RPMI7951 (cell line): Measurements from ENCODE around the gene COL6A3. TPM values are rescaled to one million over a fixed set of nuclear protein-coding genes. Genes with fewer than 3 reads are reported as not detected.

Experiments used
- DNase-seq: peaks from one replicate; pipeline ENCODE4 v3.0.0-alpha.2; 2012; ENCODE audit warnings: low read depth
- total RNA-seq: library from RNA; depleted of rRNA; stranded (reverse); fragments of >200 nt; shearing (Covaris generic); gene quantifications from 2 replicates; pipeline ENCODE4 v1.2.3, GENCODE V29; 2014

COL6A3 gene
- total RNA-seq, 1 experiment from 2014 or later: 3.6 TPM

DNA sequence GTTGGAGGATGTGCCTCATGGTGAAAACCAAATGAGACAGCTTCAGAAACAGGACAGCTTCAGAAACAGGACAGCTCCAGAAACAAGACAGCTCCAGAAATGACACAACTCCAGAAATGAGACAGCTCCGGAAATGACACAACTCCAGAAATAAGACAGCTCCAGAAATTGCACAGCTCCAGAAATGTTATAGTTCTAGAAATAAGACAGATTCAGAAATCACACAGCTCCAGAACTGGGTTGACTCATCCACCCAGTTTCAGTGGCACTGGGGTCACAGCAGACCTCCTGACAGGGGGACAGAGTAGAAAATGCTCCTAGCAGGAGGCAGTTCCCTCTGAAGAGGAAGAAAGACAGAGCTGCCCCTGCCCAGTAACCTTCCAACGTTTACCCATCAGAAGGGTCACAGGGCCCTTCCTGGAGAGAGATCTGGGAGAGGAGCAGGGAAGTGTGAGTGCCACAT lies 26.9 kb upstream of the COL6A3 start:
- peak; percentile 59 for DNase-seq

DNA sequence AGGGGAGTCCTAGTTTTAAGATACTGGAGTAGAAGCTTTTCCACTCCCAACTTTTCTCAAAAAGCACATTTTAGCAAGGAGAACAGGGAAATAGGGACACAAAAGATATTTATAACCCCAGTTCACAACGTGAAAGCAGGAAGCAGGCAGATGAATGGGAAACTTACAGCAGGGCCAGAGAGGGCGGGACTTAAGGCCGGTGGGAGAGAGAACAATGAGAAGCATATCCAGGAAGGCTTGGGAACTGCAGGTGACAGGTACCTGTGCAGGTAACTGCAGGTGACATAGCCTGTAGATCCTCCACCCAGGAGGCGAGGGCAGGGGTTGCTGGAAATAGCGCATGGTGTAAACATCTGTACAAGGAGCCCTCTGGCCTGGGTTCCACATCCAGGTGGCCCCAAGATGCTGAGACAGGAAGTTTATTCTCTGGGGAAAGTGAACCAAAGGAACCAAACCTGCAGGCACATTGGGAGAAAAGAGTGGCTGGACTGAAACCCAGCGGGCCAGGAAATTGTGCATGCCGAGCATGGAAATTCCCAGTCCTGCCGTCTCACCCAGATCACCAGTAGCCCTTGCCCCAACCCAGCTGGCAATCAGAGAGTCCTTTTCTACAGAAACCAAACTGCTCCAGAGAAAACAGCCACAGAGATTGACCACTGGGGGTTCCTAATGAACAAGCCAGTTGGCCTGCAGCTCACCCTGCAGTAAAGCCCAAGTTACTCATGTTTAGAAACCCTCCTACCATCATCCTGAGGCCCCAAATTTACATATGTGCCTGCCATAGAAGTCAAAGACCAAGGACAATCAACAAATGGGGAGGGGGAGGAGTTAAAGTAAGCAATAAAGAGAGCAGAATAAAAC lies 24.3 kb upstream of the COL6A3 start:
- DNase-seq: peak; percentile 86

DNA sequence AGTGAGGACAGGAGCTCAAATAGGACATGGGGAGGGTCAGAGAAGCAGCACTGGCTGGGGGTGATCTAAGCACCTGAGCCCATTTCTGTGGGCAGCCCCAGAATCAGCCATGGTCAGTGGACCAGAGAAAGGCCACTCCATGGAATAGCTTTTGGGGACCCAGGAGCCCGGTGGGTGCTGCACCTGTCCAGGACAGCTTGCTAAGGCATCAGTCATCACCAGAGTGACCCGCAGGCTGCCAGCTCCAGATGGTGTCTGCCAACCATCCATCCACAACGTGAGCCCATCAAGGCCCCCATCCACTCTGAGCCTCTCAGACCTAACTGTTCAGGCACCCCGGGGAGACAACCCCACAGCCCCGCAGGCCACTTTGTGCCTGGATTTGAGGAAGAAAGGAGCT lies 23.6 kb upstream of the COL6A3 start:
- DNase-seq: no peak

DNA sequence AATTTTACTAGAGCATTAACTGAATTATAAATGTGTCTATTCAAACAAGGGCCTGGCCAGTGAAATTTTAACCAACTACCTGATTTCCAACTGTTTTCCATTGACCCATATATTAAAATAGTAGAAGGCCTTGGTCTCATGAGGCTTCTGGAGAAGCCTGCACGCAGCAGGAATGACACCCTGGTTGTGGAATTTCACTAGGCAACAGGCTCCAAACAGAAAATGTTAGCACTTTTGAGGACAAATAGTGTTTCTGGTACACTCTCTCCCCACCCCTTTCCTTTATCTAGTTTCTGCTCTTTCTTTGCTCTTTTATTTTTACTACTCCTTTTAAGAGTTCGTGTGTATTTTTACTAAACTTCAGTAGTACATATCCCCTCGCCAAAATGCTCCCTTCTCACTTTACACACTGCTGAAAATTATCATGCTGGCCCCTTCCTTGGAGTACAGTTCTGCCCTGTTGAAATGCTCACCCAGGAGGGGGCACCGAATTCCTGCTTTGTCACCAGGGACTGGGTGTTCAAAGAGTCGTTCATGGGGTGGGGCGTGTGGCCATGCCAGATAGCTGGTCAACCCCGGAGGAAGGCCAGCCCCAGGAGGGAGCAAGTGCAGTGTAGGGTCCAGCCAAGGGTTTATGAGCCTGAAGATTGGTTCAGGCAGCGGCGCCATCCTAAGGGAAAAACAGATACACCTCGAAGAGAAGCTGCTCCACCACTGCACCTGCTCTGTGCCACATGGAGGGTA lies 22.1 kb upstream of the COL6A3 start:
- peak; percentile 81 for DNase-seq

DNA sequence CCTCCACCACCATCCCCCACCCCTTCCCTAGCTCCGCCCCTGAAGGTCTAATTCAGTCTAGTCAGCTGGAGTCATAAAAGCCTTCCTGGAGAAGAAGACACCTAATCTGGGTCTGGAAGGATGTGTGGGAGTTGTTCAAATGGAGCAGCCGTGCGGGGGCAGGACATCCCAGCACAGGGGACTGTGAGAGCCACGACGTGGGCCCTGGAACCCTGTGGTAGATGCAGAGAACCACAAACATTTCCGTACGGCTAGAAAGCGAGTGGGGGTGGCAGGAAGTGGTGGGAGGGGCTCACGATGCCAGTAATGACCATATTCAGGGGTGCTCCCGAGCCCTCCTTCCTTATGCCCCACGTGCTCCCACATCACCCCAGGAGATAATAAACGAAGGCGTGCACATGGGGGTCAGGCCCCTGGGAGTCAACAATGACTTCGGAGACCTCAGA lies 20.9 kb upstream of the COL6A3 start:
- peak; percentile 92 for DNase-seq

DNA sequence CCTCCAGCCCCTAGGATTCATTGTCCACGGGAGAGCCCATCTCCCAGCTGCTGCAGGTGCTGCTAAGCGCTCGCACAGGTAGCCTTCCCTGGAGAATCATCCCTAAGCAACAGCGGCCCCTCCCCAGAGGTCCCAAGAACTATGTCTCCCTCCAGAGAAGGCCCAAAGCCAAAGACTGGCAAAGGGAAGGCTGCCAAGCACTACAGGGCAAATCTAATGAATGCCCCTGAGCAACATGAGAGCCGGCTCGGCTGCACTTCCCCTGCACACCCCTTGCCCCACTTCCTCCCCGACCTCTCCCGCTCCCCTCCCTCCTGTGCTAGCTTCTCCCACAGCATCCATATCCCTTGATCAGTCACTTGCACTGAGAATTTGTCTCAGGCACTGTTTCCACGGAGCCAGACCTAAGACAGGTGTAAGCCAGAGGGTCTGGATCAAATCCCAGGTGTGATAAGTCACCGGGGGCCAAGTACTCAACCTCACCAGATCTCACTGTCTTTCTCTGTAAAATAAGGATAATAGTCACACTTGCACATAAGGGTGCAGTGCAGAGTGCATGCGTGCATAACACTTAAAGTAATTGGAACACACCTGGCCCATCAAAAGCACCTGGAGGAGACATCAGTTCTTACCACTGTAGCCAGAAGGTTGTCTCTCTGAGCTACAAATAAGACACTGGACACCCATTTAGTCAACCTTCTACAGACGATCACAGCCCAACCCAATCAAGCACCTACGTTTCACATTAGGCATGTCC lies 20.1 kb upstream of the COL6A3 start:
- no peak for DNase-seq

DNA sequence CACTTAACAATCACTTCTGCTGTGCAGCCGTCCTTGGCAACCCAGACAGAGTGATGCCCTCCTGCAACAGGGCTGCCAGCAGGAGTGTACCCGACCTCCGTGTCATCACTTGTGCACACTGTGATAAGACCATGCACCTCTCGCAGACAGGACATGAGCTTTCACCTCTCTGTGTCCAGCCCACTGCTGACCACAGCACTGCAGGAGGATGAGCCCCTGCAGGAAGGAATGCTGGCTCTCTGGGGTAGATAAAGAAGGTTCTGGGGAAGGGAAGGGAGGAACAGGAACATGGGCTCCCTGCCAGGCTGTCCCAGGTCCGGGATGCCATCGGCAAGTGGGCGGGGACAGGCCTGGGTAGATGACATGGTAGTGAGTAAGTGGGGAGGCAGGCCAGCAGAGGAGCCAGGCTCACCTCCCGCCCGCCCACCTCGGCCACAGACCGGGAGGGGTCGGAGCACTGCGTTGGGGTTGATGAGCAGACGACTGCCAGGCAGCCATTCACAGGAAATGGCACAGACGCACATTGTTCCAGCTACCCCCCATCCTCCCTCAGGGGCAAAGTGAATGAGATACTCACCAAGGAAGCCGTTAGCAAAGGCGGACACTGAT lies 18.6 kb upstream of the COL6A3 start:
- peak; percentile 100 for DNase-seq

DNA sequence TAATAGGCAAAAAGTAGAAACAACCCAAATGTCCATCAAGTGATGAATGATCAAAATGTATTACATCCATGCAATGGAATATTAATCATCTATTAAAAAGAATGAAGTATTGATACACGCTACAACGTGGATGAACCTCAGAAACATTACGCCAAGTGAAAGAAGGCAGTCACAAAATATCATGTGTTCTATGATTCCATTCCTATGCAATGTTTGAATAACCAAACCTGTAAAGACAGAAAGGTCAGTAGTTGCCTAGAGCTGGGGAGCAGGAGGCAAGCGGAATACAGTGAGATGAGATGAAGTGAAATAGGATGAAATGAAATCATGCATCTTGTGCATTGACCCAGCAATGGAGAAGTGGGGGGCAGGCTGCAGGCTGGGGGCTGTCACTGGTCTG lies 17.9 kb upstream of the COL6A3 start:
- no peak for DNase-seq

DNA sequence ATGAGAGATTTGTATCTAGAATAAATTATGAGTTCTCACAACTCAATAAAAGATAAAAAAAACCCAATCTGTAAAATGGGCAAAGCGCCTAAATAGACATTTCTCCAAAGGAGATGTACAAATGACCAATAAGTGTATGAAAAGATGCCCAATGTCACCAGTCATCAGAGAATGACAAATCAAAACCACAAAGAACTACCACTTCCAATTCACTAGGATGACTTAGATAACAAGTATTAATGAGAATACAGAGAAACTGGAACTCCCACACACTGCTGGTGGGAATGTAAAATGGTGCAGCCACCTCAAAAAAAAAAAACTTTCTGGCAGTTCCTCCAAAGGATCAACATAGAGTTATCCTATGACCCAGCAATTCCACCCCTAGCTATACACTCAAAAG lies 17.4 kb upstream of the COL6A3 start:
- peak; percentile 96 for DNase-seq

DNA sequence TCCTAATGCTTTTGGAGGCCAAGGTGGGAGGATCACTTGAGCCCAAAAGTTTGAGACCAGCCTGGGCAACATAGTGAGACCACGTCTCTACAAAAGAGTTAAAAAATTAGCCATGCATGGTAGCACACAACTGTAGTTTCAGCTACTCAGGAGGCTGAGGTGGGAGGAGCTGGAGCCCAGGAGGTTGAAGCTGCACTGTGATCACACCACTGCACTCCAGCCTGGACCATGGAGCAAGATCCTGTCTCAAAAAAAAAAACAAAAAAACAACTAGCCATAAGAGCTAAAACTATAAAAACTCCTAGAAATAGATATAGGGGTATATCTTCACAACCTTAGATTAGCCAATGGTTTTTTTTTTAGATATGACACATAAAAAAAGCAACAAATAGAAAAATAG lies 16.9 kb upstream of the COL6A3 start:
- peak; percentile 38 for DNase-seq

DNA sequence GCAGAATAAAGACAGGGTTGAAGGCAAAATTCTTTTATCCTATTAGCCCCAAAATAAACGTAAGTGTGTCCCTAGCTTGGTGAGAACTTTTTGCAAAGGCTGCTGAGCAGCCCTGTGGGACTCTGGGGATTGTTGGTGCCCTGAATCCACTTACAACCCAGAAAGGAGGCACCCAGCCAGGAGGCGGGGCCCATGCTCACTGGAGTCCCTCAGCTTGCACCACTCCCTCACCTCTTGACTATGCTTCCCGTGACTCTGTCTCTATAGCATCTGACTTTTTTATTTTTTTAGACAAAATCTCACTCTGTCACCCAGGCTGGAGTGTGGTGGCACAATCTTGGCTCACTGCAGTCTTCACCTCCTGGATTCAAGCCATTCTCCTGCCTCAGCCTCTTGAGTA lies 15.8 kb upstream of the COL6A3 start:
- DNase-seq: peak; percentile 59

DNA sequence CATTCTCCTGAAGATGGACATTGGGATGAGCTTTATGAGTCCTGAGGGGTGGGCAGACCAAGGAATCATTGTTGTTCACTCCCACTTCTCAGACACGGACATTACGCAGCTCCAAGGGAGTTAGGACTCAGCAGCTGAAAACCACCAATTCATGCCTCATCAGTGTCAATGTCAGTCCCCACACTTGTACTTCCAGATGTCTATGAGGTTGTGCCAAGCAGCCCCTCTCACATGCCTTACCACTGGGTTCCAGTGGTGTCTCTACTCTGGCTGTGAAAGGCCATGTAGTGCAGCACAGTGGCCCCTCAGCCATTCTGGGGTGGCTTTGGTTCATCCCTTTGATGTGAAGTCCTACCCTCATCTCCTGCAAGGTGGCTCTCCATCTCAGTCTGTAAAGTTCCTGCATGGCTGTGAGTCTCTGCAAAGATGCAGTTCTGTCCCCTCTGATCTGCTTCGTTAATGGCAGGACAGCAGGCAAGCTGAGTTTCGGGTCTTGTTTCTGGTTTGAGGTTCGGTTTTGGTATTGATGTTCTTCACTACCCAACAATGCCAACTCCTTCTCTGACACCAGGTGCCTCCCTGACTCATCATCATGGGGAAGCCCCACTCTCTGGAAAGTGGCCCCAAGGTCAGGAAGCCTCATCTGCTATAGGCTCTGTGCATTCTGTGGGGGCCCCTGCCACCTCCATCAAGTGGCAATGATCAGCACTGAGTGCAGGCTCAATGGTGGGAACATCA lies 14.0 kb upstream of the COL6A3 start:
- no peak for DNase-seq

DNA sequence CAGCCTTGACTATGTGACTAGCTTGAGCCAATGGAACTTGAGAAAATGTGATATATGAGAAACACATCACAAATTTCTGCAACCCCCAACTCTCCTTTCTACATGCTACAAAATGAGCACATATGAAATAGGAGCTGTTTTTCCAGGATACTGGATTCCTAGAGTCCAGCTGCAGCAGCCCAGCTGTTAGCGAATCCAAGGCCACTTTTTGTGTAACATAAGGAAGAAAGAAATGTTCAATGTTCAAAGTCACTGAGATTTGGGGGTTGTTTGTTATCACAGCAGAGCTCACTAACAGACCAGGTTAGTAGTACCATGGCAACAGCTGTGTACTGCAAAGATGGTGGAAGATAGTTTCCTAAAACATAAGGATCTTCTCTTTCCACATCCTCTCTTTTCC lies 12.6 kb upstream of the COL6A3 start:
- no peak for DNase-seq

DNA sequence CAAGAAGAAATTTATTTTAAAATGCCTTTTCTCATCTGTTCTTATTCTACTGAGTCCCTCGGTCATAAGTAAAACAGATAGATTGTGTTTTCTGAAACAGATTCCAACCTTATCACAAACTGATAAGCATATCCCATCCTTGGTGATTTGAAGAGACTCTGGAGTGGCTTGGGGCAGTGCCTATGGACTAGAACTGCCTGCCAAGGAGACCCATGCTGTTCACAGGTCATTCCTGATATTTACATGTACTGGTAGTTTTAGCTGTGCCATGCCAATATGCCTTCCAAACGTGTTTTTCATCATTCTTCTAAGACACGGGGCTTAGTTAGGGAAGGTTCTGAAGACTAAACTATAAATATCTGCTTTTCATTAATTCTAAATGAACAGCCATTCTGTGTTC lies 11.4 kb upstream of the COL6A3 start:
- no peak for DNase-seq

DNA sequence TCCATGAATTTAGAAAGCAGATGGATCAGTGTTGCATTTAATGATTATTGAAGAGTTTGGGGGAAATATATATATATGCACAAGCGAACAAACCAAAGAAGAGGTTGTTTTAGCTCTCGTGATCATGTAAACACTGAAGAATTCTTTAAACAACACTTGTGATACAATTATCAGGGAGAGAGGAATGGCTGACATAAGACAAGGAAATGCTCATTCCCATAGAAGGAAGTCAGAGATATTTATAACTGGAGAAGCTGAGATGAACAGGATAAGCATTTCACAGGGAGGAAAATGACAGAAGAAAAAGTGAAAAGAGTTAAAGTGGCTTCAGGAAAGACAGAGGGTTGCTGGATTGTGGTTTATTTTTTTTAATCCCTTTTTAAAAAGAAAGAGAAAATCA lies 10.6 kb upstream of the COL6A3 start:
- DNase-seq: no peak

DNA sequence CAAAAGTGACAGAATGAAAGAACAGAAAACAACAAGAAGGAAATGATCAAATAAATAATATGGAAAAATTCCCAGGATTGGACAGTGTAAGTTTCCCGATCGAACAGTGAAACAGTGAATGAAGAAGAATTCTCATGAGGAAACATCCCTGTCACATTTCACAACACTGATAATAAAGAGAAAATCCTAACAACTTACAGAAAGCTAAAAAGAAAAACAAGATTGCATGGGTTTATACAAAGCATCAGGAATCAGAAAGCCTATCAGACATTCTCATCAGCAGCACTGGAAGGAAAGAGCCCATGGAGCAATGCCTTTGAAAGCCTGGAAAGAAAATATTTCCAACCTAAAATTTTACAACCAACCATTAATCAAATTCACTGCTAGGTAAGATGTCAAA lies 9.9 kb upstream of the COL6A3 start:
- DNase-seq: no peak

DNA sequence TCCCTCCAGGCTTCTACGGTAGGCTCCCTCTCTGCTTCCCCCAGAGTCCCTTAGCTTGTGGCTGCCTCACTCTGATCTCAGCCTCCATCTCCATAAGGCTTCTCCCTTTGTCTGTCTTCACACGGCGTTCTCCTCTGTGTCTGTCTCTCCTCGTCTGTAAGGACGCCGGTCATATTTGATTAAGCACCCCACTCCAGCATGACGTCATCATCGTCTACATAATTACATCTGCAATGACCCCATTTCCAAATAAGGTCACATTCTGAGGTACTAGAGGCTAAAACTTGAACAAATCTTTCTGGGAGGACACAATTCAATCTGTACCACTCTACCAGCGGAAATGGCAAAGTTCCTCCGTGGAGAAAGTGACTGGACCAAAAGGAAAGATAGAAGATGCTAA lies 8.3 kb upstream of the COL6A3 start:
- DNase-seq: no peak

DNA sequence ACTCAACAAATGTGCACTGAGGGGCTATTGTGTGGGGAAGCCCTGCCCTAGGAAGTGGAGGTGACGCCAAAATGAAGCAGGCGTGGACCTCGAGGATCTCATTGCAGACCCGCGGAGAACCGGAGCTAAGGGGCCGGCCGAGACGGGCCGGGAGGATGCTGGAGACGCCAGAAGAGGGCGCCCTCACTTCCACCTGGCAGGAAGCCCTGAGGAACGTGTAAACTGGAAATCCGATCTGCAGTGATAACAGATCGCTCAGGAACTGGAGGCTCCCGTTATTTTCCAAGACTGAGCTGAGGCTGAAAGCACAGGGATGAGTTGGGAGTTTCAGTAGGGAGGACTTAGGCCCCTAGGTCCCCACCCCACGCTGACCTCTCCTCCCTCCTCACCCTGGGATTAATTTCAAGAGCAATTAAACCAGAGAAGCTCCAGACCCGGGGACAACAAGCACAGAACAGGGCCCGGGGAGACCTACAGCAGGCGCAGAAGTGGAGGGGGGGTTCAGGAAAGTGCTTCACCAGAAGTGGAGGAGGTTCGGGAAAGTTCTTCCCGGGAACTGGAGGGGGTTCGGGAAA lies 7.7 kb upstream of the COL6A3 start:
- peak; percentile 92 for DNase-seq

DNA sequence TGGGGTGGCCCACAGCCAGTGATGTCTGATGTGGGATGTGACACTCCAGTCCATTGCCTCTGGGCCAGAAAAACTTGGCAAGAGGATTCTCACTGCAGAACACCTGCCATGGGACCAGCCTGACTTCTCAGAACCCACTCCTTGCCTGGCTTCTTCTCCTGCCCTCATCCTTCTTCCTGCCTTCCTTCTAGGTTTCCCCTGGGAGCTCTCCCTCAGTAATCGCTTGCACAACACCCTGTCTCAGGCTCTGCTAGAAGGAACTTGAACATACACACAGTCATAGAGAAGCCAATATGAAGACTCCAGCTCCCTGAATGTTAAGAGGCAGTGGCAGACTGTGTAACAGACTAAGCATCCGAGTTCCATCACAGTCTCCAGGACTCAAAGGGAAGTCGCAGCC lies 4.3 kb upstream of the COL6A3 start:
- no peak for DNase-seq

DNA sequence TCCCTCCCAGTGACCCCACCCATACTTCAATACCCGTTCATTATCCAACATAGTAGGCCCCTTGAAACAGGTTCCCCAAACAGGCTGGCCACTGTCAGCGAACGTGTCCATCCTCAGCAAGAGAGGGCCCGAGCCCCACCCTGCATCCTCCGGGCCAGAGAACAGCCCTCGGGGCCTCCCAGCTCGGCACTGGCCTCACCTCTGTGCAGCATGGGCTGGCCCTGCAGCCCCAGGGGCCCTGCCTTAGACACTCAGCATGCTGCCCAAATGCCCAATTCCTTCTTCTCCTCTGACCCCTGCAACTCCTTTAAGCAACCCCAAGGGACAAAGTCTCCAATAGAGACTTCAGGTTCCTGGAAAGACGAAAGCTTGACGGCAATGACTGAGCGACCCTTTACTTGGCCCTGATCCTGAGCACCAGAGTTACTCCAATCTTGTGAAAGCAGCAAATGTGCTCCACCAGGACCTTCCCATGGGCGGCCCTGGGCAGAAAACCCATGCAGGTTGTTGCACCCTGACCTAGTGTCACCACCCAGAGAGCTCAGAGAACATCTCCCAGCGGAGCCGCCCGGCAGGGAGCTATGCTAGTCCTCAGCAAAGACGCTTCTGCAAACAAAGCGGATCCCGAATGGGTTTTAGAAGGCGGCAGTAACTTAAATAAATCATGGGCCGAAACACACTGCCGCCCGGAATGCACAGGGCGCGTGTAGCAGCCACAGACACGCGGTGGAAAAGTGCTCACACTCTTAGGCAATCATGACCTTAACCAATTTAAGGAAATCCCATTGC lies 782 bp downstream of the COL6A3 start:
- DNase-seq: no peak
